ENCODE results near the gene SUPV3L1.

- TF ChIP-seq CTCF (IDR thresholded peaks at IDR 0.05; ENCODE audit: insufficient read depth, low read length, poor library complexity, severe bottlenecking) (no peak), EZH2phosphoT487 (conservative IDR thresholded peaks at IDR 0.05; ENCODE audit: low read length) (no peak)
Observed at GRCh38 chr10:69243817-69244216, 63.8 kb downstream of the SUPV3L1 start.
